Colon (tissue), 2 donors: ENCODE measurements around the gene TMEM14A.
"Not testable (repeated sequence)": the region's sequence is repeated elsewhere in the genome, so short reads cannot be mapped to it uniquely, and the experiment has no call there.

Source experiments
- FAIRE-seq: peaks from 2 replicates; lab custom pipeline; 2012; peaks lifted over from hg19 to GRCh38; lab: Jason Lieb, UNC
- donor health status: control.
- donor health status: control.

The TMEM14A gene

DNA sequence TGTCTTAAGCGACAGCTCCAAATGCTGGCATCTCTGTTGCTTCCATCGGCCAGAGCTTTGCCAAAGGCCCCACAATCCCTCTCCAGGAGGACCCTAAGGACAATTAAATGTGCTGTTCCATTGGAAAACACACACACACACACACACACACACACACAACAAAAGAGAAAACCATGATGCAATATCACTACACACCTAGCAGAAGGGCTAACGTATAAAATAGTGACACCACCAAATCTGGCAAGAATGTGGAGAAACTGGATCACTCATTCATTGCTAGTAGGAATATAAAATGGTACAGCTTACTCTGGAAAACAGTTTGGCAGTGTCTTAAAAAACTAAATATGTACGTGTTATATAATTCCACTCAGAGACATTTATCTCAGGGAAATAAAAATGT, 13.0 kb upstream of the TMEM14A start:
- no peak for FAIRE-seq

DNA sequence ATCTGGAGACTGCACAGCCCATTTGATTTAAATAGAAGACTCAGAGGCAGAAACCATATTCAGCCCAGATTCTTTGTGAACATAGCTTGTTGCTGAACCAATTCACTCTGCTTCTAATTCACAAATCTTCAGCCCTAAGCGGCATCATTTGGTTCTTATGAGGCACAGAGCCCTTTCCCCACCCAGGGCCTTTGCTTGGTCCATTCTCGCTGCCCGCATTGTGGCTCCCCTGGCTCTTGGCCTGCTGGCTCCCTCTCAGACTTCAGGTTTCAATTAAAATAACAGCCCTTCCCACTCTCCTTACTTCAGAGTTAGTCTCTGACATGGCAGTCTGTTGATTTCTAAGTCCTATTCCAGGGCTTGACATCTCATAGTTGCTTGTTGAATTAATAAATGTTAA, 9.4 kb upstream of the TMEM14A start:
- FAIRE-seq = no peak

DNA sequence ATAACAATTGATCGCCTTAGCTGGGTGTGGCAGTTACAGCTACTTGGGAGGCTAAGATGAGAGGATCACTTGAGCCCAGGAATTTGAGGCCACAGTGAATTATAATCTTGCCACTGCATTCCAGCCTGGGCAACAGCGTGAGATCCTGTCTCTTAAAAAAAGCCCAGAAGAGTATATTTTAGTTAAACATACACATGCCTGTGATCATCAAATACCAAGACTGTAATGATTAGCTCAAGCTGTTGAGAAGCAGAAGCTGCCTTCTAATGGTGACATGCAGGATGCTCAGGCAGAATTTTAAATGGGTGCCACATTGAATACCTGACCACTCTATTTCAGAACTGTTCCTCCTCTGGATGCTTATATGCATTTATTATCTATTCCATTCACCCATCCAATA, 8.9 kb upstream of the TMEM14A start:
- no peak for FAIRE-seq

DNA sequence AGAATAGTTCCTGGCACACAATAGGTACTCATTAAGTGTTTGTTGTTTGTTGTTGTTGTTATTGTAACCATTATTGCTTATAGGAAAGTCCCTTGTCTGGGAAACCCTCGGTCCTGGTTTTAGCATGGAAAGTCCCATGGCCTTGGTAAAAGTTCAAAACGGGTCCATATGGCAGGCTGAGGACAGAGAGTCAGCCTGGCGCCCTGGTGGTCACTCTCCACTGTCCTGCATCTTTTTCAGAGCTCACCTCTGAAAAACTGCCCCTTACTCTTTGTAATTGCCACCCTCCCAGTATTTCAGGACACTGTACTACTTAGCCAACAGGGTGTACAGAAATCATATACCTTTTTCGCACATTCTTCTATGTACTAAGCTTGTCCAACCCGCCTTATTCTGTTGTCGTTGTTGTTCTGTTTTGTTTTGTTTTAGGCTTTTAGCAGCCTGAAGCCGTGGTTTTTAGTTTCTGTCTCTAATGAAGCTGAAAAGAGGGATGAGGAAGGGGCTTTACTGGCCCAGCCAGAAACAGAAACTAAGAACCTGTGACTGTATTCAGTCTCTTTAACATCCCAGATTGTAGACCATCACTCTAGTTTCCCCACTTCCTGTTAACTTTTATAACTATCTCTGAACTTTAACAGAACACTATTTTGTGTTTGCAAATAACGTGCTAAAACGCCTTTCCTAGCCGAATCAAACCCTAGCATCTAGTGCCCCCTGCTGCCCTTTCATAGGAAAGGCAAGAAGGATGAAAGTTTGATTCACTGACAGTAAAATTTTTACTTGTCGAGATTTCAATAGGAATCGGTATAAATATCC, 7.6 kb upstream of the TMEM14A start:
- no peak for FAIRE-seq

DNA sequence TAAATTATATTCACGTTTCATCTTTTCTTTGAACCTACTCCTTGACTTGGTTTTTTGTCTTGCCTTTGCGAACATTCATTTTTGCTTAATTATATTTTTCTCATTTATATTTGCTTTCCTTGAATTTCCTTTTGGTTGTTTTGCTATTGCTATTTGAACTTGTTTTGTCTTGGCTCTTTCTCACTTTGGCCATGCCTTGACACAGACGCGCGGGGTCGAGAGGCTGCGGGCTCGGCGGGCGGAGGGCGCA, 7.1 kb upstream of the TMEM14A start:
- no peak for FAIRE-seq

DNA sequence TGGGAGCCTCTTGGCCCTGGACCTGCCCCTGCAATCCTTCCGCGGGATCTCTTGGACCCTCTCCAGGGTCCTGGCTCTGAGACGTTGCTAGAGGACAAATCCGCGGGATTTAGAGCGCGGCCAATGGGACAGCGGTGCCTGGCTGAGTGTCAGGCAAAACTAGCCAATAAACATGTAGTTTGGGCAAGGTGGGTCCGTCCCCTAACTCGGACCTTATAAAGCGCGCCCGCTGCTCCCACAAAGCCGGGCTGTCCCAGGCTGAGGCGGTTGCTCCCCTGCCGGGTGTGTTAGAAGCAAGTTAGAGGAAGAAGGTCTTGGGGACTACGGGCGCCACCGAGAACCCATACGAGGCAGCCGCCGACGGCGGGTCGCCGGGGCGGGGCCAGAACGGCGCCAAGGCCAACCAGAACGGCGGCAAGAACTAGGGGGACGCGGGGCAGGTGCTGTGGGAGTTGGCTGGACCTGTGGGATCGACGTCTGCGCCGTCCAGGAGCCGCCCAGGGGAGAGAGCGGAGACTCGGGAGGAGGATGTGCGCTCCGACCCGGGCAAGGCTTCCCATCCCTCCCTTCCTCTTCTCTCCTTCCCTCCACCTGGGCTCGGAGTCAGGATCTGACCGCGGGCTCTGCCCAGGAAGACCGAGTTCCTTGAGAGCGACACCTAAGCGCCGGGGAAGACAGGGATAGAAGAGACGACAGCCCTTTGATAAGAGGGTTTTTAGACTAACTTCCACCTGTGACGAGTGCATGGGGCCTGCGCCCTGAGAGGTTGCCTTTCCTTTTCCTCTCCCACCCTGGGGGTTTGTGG, 6.5 kb upstream of the TMEM14A start:
- FAIRE-seq = no peak

DNA sequence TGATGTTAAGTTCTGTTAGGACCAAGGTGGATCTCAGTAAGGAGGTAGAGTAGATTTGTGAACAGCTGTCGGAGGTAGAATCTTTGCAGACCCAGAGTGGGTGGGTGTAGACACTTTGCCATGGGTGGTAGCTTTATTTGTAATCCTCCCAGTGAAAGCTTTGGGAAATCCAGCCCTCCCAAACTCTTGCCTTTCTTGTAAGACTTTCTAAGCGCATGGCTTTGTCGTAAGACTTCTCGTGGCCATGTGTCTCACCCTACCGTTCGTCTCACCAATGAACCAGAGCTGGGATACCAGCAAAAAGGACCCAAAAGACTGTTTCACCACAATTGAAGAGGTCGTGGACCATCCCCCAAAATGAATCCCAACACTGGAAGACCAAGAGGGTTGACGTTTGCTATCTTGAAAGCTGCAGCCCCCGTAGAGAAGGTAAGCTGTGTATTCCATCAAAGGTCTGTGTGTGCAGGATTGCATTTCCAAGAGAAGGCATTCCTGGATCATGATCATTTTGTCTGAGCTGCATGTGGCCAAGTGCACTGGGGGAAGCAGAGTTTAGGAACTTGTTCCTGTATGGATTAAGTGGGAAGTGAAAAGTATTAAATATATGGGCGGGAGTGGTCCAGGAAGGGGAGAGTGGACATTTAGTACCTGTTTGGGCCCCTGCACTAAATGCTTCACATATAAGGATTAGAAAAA, 5.8 kb upstream of the TMEM14A start:
- no peak for FAIRE-seq

DNA sequence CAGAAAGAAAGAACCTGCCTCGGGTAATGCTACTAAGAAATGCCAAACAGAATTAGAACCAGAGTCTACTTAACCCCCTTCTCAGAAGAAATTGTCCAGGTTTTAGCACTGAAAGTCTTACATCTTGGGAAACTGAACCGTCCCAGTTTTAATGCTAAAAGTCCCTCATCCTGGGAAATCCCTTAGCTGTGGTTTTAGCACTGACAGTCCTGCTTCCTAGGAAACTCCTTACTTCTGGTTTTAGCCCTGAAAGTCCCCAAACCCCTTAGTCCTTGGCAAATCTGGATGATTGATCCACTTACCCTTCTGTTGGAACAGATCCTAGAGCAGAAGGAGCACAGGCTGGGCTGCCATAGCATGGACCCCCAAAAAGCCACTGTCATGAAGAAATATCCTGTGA, 4.8 kb upstream of the TMEM14A start:
- no peak for FAIRE-seq

DNA sequence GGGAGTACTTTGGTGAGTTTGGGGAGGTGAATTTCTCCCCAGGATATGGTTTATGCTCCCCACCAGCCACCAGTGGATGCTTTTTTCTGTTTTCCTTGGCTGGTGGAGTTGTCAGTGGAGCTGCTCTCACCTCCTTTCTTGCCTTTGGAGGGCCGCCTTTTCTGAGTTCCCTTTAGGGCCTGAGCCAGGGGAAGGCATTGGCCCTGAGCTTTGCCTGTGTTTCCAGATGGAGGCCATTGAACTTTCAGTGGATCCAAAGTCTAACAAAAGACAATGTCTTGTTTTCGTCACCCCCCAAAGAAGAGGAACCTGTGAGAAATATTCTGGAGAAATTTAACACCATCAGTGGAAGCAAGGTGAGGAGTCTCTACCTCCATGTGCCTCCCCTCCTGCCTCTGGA, 4.4 kb upstream of the TMEM14A start:
- no peak for FAIRE-seq

DNA sequence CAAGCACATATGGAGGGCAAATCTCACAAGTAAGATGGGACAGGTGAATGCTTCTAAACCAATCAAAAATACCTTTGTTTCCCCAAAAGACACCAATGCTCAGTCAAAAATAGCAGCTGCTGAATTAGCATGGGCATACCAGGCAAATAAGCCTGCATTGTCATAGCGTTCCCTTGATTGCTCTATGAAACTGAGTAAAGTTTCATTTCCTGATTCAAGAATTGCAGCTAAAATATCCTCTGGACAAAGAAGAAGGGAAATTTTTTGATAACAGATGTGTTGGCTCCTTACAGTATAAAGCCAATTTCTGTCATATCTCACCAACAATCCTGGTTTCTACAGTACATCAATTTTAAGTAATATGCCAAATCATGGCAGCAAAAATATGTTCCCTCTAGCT, 3.3 kb upstream of the TMEM14A start:
- FAIRE-seq = no peak

DNA sequence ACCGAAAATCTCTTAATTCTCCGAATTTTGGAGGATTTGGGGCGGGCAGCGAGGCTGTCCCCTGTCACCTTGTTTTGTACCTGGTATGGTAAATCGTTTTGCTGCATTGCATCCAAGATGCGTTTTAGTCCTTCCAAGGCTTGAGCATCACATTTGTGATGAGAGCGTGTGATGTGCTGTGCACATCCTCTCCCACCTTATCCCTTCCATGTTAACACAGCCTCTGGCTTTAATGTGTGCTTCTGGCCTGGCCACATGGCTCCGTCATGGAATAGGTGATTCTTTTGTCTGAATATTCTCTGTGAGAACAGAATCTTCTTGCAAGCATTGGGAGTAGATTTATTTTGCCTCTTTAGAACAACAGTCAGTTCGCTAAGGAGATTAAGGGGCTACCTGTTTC, 763 bp downstream of the TMEM14A start:
- no peak for FAIRE-seq

DNA sequence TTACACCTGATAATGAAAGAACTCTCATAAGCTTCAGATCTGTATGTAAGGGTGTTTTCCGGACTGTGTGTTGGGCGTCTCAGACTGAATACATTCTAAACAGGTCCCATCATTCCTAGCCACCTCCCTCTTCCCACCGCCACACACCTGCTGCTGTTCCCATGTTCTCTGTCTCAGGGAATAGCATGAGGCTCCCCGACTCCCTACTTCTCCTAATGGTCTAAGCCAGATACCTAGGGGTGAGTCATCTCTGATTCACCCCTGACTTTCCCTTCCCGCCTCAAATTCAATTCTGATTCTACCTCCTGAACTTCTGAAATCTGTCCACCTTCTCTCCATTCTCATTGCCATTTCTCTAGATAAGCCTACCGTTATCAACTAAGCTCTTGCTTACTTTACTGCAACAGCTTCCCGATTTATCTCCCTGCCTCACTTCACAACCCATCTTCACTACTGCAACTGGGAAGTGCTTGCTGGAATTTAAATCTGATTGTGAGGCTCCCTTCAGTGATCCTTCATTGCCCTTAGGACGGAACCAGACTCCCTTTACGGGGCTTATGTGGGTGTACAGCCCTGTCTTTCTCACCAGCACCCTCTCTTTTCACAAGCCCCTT, 1.6 kb downstream of the TMEM14A start:
- FAIRE-seq = no peak

DNA sequence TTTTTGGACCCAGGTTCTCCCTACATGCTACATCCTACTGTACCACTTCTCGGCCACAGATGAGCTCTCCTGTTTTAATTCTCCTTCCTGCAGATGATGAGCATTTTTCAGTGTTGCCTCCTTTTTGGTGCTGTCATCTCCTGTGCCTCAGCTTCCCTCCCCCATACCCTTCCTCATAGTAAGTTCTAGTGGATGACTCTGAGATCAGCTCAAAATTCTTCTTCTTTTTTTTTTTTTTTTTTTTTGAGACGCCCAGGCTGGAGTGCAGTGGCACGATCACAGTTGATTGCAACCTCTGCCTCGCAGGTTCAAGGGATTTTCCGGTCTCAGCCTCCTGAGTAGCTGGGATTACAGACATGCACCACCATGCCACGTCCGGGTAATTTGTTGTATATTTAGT, 3.8 kb downstream of the TMEM14A start:
- no peak for FAIRE-seq

DNA sequence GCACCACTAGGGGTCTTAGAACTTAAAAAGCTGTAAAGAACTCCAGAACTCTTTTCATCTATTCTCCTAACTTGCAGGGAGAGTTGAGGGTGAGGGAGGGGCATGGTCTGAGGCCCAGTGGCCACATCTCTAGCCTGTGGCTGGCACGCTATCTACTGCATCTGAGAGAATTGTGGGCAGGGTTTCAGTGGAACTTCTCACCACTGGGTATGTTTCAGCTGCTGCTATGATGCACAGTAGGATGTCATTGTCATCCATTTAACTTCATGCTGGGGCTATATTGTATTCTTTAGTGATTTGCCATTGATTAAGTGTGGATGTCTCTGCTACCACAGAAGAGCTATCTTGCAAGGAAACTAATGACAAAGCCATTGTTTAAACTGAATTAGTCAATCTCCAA, 4.5 kb downstream of the TMEM14A start:
- no peak for FAIRE-seq

DNA sequence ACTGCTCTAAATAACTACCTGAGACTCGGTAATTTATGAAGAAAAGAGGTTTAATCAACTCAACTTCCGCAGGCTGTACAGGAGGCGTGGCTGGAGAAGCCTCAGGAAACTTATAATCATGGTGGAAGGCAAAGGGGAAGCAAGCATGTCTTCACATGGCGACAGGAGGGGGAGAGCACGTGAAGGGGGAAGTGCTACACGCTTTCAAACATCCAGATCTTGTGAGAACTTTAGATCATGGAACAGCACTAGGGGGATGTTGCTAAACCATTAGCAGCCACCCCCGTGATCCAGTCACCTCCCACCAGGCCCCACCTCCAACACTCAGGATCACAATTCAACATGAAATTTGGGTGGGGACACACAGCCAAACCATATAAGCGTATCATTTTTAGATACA, 5.7 kb downstream of the TMEM14A start:
- FAIRE-seq = not testable (repeated sequence)

DNA sequence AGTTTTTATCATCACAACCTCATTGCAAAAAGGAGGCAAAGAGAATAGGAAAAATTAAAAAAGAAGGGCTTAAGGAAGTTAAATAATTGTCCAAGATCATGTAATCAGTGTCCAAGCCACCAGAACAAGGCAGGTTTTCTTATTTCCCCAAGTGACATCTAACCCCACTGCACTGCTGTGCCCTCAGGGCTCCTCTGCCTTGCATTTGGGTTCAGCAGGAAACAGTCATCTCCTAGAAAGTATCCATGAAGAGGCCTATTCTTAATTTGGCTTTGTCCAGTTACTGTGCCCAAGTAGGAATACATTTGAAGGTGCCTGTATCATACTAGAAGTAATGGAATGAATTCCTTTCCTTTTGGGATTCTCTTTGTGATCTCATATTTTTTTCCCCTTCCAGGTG, 10.5 kb downstream of the TMEM14A start:
- FAIRE-seq = no peak

DNA sequence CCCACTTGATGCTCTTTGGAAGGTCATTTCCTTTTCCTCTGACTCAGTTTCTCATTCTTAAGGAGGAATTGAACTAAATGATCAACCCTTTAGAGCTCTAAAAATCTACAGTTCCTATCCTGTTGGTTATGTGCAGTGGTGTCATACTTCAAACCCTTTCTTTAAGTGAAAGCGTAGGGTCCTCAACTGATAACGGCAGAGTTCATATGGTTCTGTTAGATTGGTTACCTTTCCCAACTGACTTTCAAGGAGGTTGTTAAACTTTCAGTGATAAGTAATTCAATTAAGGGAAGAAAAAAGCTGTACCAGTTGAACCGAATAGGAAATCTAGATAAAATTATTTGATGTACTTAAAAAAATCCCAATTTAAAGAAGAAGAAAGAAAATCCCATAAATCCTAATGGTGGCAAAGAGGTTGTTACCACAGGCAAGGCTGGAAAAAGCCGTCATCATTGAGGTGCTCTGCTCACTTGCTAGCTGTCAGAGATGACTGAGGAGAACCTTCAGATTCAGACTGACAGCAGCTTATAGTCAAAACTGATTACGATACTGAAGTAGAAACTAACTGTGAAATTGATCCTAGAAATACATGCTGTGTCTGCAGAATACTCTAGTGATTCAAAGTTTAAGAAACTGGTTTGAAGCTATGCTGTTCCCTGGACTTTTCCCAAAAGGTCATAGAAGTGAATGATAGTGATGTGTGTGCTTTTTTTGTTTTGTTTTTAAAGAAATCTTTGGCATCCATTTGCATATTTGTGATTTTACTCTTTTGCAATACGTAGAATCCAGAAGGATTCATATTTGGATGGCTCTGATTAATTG, 16.2 kb downstream of the TMEM14A start:
- no peak for FAIRE-seq

DNA sequence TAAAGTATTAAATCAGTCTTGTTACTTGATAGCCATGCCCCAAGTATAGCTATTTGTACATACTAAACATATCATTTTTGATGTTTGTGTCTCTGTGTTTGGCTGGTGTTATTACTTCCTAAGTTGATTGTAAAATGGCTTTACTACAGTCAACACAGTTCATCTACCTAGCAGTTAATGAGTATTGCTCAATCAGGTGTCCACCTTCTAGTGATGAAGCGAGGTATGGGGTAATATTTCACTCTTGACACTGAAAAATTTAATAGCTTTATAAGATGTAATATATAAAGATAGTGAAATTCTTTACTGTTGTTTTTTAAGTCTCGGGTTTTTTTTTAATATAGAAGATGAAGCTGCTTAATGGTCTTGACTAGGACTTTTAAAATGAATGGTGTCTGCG, 18.9 kb downstream of the TMEM14A start:
- no peak for FAIRE-seq

DNA sequence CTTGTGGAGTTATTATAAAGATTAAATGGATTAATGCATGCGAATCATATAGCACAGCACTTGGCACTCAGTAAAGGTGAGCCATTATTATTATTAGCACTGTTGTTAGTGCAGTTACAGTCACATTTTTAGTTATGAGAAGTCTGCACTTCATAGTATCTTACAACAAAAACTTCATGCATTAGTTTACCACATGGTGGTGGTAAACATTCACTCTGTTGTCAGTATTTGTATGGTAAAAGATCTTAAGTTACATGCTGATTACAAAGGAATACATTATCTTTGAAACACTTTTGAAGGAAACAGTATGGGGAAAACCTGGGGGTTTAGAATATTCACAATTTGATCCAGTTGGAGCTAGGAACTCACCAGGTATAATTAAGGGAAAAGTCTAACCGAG, 20.8 kb downstream of the TMEM14A start:
- FAIRE-seq = peak; percentile 10

DNA sequence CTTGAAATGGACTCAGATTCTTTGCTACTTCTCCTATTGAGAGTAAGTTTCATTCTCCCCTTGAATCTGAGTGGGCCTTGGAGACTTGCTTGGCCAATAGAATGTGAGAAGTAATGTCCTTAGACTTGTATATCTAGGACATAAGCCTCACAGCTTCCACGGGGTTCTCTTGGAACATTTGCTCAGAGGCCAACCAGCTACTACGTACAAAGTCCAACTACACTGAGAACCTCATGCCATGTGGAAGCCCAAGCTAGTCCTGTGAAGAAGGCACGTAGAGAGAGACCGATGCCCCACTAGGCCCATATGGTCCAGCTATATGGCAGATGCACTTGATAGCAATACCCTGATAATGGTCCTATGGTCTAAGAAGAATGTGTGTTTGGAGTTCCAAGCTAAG, 22.9 kb downstream of the TMEM14A start:
- no peak for FAIRE-seq

DNA sequence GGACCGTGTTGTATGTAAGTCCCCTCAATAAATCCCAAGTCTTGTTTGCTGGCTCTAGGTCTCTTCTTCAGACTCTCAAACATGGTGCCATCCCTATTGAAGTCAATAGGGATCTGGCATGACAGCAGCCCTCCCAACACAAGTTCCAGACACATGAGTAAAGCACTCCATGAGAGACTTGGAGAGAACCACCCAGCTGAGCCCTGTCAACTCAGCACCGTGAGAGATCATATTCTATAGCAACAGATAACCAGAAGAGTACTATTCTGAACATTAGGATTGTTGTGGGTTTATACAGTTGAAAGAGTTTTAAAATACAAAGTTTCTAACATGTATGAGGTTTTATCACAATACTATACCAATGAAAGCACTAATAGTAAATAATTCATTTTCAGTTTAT, 23.5 kb downstream of the TMEM14A start:
- no peak for FAIRE-seq

DNA sequence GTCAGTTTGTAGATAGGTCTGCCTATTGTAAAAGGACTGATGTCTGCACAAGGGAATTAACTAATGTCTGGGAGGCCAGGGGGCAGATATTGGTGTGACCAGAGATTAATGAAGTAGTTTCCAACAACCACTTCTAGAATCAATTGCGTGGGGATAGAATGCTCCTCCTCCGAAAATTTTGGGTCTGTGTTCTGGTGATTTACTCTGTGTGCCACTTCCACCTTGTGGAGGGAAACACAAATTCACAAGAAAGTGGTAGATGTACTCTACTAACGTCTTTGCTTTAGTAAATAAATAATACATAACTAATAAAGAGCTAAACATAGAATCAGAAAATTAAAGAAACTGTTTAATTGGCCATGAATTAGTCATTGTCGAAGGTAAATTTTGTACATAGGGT, 25.5 kb downstream of the TMEM14A start:
- no peak for FAIRE-seq
